NCI-H748 (cell line): ENCODE measurements around the gene CDR2L.
"Not testable (repeated sequence)": the region's sequence is repeated elsewhere in the genome, so short reads cannot be mapped to it uniquely, and the experiment has no call there.

Experiments
- DNase-seq: peaks from one replicate; lab custom pipeline; 2025; ENCODE audit not compliant: unreplicated experiment; lab: John Stamatoyannopoulos, UW

CDR2L gene

GRCh38 chr17:74981318-74981978 is 6.0 kb upstream of the CDR2L start:
- no peak for DNase-seq

GRCh38 chr17:74981979-74982662 is 5.3 kb upstream of the CDR2L start:
- peak; percentile 85 for DNase-seq

- DNase-seq: peak; percentile 45
Observed at GRCh38 chr17:74982663-74983313, 4.6 kb upstream of the CDR2L start.

GRCh38 chr17:74986206-74986576 is 1.2 kb upstream of the CDR2L start:
- DNase-seq: no peak

GRCh38 chr17:74987909-74988711 is 678 bp downstream of the CDR2L start:
- peak; percentile 39 for DNase-seq

- DNase-seq: no peak
Observed at GRCh38 chr17:74990581-74991105, 3.2 kb downstream of the CDR2L start.

GRCh38 chr17:74992223-74992622 is 4.8 kb downstream of the CDR2L start:
- no peak for DNase-seq

GRCh38 chr17:74994440-74994839 is 7.0 kb downstream of the CDR2L start:
- DNase-seq: no peak

- DNase-seq: no peak
Observed at GRCh38 chr17:74995847-74996246, 8.4 kb downstream of the CDR2L start.

- no peak for DNase-seq
Observed at GRCh38 chr17:74998783-74999182, 11.4 kb downstream of the CDR2L start.

- DNase-seq: no peak
Observed at GRCh38 chr17:74999523-74999922, 12.1 kb downstream of the CDR2L start.

GRCh38 chr17:75001915-75002843 is 14.7 kb downstream of the CDR2L start:
- DNase-seq: no peak

- no peak for DNase-seq
Observed at GRCh38 chr17:75003070-75003956, 15.9 kb downstream of the CDR2L start.

GRCh38 chr17:75003957-75004355 is 16.5 kb downstream of the CDR2L start:
- no peak for DNase-seq

GRCh38 chr17:75004371-75004770 is 16.9 kb downstream of the CDR2L start:
- no peak for DNase-seq

- DNase-seq: no peak
Observed at GRCh38 chr17:75005291-75005690, 17.9 kb downstream of the CDR2L start.

GRCh38 chr17:75006084-75006483 is 18.7 kb downstream of the CDR2L start:
- DNase-seq: not testable (repeated sequence)

- DNase-seq: no peak
Observed at GRCh38 chr17:75006653-75007052, 19.2 kb downstream of the CDR2L start.

GRCh38 chr17:75008373-75008772 is 20.9 kb downstream of the CDR2L start:
- DNase-seq: no peak
